ENCODE data around the gene KCTD14.

GRCh38 chr11:77967753-77968152 is 55.3 kb downstream of the KCTD14 start:
- TF ChIP-seq CTCF (IDR thresholded peaks at IDR 0.05 in 2 of 3, conservative IDR thresholded peaks at IDR 0.05 in 1 of 3; ENCODE audit: insufficient read depth in 2 of 3, low read depth in 1 of 3, low read length in 3 of 3) (no peak), MAX (CRISPR knock-in tag; IDR thresholded peaks at IDR 0.05) (no peak), ELF2 (CRISPR knock-in tag; IDR thresholded peaks at IDR 0.05) (no peak), TFAM (CRISPR knock-in tag; conservative IDR thresholded peaks at IDR 0.05) (no peak), GABPA (tag; conservative IDR thresholded peaks at IDR 0.05; ENCODE audit: low read depth) (no peak)
